ENCODE results near the gene WNT11. TPM values are rescaled to one million over a fixed set of nuclear protein-coding genes. Genes with fewer than 3 reads are reported as not detected.

The WNT11 gene
- total RNA-seq, 1 donor from 2014 or later = not detected

DNA sequence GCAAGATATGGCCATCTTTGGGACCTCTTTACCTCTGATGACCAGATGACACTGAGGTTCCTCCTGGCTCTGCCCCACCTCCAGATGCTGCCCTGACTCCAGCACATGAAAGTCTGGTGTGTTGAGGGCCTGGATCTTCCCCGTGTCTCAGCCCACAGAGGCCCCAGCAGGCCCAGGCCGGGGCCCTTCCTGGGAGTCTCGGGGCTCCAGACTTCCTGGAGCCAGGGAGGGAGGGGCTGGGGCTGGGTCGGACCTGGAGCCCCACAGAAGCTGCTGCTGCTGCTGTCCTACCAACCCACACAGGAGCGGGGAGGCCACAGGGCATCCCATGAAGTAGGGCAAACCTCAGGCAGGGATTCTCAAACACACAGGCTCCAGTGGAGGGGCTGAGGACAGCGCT, 32.2 kb upstream of the WNT11 start:
- no peak for DNase-seq (ENCODE audit: extremely low read depth, low read depth, low spot score)

DNA sequence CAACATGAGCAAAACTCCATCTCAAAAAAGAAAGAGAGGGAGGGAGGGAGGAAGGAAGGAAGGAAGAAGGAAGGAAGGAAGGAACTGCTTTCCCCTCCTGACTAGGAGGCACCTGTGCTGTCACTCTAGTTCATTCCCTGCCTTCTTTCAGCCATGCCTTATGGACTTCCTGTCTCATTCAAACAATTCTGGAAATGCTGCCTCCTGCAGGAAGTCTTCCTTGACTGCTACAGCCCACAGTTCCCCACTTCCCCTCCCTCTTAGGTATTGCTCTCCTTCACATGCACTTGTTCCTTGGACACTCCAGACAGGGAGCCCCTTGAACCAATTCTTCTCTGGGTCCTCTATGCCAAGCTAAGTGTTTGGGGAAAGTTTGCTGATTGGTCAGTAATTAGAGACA, 31.6 kb upstream of the WNT11 start:
- DNase-seq (ENCODE audit: extremely low read depth, low read depth, low spot score) = no peak

DNA sequence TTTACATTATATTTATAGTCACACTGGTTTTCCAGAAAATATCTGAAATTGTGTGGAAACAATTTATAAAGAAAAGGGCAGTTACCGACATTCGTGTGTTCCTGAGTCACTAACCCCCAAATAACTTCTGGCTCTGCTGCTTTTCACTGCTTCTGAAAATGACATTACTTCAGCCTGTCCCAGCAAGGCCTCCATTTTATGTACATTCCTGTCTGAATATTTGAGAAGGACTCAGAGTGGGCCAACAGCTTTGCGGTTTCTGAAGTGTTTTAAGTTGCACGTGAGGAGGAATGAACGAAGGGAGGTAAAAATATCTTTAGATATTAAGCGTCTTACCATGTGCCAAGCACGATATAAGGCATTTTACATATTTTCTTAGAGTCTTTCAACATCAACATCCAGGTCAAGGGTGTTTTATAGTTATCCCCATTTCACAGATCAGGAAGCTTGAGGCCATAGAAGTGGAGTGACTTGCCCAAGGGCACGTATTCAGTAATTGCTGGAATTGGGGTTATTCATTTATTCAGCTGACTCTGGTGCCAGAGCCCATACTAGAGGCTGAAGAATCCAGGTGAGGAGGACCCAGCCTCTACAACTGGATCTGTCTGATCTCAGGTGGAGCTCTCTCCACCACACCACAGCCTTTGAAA, 30.8 kb upstream of the WNT11 start:
- DNase-seq (ENCODE audit: extremely low read depth, low read depth, low spot score) = no peak

DNA sequence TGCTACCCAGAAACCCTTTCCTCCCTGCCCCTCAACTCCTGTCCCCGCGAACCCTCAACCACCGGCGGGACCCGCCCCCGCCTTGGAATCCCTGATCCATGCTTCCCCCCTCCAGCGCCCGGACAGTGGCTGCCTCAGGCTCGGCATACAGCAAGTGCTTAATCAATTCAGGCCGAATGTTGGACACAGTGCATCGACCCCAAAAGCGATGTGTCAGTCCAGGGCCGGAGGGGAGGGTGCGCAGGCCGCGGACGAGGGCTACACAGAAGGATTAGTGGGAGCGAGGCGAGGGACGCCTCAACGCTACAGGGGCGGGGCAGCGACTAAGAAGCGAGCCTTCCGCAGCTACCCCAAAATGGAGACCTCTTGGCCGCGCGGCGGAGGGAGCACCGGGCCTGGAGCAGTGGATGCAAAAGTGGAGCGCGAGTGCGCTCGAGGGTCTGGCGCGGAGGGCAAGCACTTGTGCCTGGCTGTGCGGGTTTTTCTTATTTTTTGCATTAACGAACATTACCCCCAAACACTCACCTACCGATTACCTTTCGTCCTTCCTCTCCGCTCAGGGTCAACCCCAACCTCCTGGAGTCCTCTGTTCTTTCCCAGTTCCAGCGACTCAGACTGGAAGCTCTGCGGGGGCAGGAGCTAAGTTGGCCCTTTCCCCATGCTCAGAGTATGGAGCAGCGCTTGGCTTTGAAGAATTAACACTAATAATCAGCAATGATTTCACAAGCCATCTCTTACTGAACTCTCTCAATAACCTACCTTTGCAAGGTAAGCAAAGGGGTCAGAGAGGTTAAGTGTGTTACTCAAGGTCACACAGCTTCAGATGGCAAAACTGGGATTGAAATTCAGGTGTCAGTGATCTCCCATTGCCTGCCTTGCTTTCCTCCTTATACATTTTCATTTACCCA, 30.0 kb upstream of the WNT11 start:
- no peak for DNase-seq (ENCODE audit: extremely low read depth, low read depth, low spot score)

DNA sequence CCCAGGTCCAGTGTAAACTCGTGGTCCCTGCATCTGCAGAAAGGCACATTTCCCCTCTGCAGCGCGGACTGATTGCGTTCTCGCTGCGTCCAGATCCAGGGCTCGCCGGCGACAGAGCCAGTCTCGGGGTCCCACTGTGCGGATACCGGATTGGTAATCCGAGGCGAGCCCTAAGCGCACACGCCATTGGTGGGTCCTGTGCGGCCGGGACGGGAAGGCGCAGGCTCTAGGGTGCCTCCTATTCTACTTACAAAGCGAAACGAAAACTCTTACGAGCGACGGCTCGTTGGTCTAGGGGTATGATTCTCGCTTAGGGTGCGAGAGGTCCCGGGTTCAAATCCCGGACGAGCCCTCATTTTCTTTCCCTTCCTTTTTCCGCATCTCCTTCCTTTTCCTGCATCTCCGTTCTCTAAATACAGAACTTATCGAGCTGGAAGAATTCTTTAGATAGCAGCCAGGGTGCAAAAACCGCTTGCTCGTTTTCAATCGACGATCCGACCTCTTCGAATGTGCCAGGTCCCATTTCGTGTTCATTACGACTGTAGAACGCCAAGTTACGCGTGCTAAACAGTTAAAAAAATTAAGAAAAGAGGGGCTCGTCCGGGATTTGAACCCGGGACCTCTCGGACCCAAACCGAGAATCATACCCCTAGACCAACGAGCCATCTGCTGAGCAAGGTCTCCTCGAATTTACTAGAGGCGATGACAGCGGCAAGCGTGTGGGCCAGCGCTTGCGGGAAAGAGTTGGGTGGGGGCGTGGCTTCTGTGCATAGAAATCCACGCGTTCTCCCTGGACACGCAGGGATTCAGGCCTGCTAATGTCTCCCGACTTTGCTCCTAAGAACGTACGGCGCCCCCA, 29.2 kb upstream of the WNT11 start:
- DNase-seq (ENCODE audit: extremely low read depth, low read depth, low spot score) = peak; percentile 72

DNA sequence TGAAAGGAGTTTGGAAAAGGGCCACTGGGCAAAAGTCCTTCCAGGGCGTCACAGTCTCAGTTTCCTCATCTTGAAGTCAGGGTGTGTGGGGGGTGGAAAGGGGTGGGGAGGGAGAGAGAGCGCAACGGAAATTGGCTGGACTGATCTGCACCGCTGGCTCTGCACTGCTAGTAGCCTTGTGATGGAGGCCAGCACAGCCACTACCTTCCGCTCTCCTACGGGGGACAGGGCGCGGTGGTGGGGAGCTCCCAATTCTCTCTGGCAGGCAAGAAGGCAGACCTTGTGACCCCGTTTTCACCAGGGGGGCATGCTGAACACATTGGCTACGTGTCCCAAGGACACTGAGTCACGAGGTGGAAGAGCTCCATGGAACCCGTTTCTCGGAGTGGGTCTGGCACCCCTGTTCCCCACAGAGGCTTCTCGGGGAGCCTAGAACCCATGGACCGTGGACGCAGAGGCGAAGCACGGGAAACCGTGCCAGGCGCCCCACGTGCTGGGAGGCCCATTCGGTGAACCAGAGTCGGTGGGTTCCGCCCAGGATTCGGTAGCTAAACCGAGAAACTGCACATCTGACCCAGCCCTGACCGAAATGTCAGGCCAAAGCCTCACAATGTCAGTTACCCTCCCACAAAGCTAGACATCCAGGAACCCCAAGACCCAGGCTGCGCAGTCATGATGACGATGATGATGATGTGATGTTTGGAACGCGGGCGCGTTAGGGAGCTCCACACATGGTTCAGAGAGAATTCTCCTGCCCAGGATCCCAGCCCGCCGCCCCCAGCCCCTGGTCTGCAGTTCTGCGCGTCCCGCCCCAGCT, 28.3 kb upstream of the WNT11 start:
- DNase-seq (ENCODE audit: extremely low read depth, low read depth, low spot score) = no peak

DNA sequence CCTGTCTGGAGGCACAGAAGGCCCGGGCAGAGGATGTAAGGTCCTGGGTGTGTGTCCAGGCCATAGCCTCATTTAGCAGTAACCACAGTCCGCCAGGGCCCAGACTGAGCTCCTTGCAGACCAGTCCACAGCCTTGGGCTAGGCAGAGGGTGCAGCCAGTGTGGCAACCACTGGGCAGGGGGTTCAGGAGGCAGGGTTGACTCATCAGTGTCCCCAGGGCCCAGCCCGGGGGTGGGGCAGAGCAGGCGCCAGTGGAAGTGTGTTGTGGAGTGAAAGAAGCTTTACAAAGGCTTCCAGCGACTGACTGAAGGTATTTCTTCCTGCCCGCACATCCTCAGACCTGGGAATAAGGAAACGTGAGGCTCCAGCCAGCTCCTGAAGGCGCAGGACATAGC, 27.7 kb upstream of the WNT11 start:
- no peak for DNase-seq (ENCODE audit: extremely low read depth, low read depth, low spot score)

DNA sequence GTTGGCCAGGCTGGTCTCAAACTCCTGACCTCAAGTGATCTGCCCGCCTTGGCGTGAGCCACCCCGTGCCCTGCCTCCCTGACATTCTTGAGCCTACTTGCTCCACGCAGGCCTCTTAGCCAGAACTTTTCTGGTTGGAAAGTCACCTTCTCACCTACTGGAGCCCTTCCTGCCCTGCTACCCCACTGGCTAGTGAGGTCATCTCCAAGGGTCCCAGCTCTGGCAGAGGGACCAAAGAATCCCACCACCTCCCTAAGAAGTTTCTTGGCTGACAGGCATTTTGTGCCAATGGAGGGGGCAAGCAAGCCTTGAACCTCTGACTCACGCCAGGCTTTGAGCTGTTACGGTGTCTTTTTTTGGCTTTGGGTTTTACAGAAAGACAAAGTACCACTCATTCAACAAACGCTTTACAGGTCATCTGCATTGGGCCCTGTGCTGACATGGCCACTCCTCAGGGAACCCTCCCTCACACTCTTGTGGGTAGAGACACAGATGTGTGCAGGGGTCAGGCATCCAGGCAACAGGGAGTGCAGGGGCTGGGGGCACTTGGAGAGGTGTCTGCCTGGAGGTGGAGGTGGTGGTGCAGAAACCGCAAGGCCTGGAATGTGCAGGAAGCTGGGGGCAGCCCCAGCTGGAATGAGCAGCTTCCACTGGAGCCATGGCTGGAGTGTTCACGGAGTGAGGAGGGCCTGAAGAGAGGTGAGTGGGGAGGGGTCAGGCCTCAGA, 27.1 kb upstream of the WNT11 start:
- no peak for DNase-seq (ENCODE audit: extremely low read depth, low read depth, low spot score)

DNA sequence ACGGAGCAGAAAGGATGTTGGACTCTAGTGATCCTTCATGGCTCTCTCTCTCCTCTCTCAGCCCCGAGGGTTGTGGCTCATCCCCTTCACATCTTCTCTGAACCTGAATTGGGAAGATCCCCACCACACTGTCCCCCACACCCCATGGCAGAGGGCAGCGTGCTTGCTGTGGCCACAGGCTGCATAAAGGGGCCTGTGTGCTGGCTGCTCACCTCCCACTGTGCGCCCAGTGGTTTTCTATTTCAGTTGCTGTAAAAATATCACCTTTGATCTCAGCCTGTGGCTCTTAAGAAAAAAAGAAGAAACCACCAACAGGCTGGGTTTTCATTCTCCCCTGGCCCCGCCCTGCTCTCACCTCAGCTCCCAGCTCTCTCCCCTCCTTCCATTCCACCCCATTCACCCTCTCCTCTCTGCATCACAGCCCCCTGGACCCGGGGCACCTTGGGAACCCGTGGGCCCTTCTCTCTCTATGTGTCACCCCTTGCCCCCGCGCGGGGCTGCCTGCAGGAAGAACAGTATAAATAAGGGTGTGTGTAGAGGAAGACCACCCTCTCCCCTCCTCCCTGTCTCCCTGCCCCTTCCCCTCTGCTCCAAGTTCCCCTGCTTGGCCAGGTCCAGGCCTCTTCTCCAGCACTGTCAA, 25.8 kb upstream of the WNT11 start:
- no peak for DNase-seq (ENCODE audit: extremely low read depth, low read depth, low spot score)

DNA sequence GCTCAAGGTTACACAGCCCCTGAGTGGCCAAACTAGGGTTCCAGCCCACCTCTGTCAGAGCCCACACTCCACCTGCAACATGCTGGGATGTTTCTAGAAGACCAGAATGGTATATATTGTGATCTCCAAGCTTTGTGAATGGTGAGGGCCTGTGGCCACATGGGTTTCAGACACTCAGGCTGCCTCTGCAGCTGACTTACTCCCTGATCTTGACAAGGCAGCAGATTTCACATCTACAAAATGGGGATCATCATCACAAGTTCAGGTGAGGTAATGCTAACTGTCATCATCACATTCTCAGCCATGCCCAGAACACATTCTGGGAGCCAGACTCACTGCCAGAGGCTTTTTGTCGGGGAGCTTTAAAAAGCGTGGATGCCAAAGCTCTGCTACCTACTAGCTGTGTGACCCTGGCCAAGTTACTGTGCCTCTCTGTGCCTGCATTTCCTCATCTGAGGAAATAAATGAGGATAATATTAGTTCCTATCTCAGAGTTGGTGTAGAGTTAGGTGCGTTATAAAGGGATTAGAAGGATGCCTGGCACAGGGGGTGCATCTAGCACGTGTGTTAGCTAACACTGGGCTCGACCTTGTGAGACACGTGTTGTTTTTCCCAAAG, 24.9 kb upstream of the WNT11 start:
- DNase-seq (ENCODE audit: extremely low read depth, low read depth, low spot score) = no peak

DNA sequence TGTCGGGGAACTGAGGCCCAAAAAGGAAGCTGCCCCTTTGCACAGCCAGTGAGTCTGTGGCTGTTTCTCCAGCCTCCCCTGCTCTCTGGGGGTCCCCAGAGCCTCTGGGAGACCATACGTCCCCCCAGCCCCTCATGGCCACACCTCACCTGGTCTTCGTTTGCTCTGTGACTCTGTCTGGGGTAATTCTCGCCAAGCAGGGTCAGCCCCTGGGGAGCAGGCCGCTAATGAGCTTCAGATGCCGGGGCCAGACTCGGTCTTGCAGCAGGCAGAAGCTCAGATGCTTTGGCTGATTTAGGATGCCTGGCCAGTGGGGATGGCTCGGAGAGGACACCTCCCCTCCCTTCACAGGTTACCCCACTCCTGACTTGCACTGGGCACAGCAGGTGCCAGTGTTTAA, 24.1 kb upstream of the WNT11 start:
- no peak for DNase-seq (ENCODE audit: extremely low read depth, low read depth, low spot score)

DNA sequence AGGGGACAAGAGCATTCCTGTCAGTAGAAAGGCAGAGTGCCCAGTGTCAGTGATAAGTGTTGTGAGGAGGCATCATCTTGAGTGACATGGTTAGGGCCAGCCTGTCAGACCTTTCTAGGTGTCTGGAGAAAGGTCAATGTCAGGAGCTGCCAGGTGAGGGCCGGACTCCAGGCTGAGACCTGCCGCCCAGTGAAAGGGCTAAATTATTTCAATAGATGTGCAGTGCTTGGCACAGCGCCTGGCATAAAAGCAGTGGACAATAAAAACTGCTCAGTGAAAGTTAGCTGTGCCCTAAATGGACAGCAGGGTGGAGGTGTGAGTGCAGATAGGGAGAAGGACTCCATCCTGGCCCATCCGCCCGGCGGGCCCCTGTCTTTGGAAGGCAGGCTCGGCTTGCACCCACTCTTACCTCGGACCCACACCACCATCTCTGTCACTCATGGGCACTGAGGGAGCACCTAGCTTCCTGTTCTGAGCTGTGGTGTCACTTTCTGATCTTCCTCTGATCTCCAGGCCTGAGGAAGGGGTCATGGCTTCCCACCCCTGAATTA, 23.5 kb upstream of the WNT11 start:
- no peak for DNase-seq (ENCODE audit: extremely low read depth, low read depth, low spot score)

DNA sequence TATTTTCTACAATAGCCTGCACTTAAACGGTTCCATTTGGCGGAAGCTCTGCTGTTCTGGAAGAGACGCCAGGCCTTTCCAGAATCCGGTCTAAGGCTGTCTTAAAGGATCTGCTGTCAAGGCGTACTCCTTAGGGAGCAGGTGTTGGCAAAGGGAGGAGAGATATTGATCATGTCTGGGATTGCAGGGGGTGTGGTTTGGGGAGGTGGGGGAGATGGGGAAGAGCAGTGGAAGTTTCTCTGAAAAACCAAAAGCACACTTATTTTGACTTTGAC, 22.5 kb upstream of the WNT11 start:
- no peak for DNase-seq (ENCODE audit: extremely low read depth, low read depth, low spot score)

DNA sequence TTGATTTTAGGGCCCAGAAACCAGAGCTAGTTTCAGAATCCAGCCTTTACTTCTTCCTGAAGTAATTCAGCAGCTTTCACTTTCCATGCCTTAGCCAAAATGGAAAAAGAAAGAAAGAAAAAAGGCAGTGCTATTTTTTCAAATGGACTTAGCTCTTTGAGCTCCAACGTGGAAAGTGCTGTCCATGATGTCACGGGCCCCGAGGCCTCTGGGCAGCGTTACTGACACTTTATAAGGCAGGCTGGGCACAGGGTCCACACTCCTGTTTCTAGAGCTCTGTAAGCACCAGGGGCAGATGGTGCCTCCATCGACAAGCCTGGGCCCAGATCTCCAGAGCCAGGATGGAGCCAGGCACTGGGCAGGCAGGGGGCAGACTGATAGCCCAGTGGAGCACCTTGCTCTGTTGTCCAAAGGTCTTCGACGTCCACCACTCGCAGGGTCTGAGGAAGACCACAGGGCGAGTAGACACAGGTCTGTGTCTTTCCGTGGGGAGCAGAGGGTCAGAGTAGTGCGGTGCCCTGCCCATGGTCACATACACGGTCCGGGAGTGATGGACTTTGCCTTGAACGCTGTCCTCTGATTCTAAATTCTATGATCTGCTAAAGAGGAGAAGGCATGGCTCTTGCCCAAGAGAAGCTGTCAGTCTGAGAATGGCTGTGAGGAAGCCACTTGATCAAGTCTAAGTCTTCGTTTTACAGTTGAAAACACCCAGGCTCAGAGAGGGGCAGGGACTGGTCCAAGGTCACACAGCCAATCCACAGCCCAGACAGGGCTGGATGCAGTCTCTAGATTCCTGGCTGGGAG, 22.0 kb upstream of the WNT11 start:
- no peak for DNase-seq (ENCODE audit: extremely low read depth, low read depth, low spot score)

DNA sequence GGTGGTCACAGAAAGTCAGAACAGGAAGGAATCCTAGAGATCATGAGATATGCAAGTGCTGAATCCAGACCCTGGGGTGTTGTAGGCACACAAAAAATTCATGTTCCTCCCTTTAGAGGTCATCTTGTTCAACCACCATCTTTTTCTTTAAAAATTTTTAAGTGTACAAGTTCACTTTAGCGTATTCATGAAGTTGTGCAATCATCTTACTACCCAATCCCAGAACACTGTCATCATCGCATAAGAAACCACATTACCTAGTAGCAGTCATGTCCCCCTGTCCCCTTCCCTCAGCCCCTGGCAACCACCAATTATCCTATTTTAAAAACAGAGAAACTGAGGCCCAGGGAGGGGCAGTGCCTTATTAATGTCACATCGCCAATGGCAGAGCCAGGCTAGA, 20.3 kb upstream of the WNT11 start:
- DNase-seq (ENCODE audit: extremely low read depth, low read depth, low spot score) = no peak

DNA sequence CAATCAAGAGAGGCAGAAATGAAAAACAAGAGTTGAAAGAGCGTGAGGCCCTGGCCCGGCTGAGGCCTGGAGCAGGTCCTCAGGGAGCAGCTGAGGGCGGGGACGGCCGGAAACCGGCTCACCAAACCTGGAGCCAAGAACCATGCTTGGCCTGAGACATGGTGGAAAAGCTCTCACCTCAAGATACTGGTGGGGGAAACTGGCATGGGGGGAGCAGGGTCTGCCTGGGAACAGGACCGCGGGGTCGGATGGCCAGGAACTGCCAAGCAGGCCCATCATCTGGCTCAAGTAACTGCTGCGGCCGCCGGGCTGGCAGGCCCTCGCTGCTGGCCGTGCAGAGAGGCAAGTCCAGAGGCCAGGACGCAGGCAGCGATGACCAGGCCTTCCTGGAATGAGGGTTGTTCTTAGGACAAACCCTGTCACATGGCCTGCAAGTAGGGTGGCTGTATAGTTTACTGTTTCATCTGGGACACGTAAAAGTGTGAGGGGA, 18.9 kb upstream of the WNT11 start:
- no peak for DNase-seq (ENCODE audit: extremely low read depth, low read depth, low spot score)

DNA sequence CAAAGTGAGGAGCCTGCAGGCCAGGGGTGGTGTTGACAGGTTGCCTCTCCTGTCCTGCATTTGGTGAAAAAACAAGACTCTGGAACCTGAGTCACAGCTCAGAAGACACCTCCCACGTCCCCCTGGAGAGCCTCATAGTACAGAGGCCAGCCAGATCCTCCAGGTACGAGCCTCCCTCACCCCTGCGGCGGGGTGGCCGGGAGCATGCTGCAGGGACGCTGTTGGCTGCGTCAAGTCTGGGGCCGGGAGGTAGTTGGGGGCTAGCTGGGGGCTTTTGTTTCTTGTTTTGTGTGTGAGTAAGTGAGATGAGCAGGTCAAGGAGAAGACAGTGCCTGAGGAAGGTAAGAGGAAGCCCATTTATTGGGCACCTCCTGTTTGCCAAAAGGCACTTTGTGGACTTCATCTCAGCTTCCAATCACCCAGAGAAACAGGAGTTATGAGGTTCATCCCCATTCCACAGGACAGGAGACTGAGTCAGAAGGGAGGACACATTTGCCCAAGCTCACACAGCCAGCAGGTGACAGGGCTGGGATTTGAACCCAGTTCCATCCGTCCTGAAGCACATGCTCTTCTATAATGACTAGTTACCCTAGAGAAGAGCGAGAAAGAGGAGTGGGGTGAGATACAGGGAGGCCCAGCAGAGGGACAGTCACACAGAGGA, 18.3 kb upstream of the WNT11 start:
- DNase-seq (ENCODE audit: extremely low read depth, low read depth, low spot score) = no peak
